Thoracic aorta (tissue), 2 donors: ENCODE measurements around the gene DNAJC1. TPM values are rescaled to one million over a fixed set of nuclear protein-coding genes. Genes with fewer than 3 reads are reported as not detected.

Experiments used
- ATAC-seq: fragments of 150-250 bp; one replicate; pipeline ENCODE4 v1.8.0; 2017; ENCODE audit warnings: low read depth; ENCODE audit not compliant: insufficient number of reproducible peaks, low FRiP score
- DNase-seq: peaks from one replicate; pipeline ENCODE4 v3.0.0-alpha.2; 2020; ENCODE audit warnings: low spot score
- H3K27ac ChIP-seq, 2 donors: fragments of 200-600 bp; sonication (generic); 1 replicate in 1 of 2; 2 replicates in 1 of 2; pipeline ENCODE4 v1.5.1; 2016; ENCODE audit warnings: mild to moderate bottlenecking in 2 of 2, moderate library complexity in 2 of 2
- H3K27me3 ChIP-seq: fragments of 200-600 bp; sonication (generic); replicated peaks from 2 replicates; pipeline ENCODE4 v1.6.0; 2016; ENCODE audit warnings: mild to moderate bottlenecking; ENCODE audit not compliant: insufficient read depth
- H3K36me3 ChIP-seq: fragments of 200-600 bp; sonication (generic); one replicate; pipeline ENCODE4 v1.5.1; 2016
- H3K4me1 ChIP-seq, 2 donors: fragments of 200-600 bp; sonication (generic); 1 replicate in 1 of 2; 2 replicates in 1 of 2; pipeline versions ENCODE4 v1.5.1 to v1.6.0; 2016; ENCODE audit warnings: low read depth in 2 of 2, mild to moderate bottlenecking in 1 of 2; ENCODE audit not compliant: control insufficient read depth in 1 of 2
- H3K4me3 ChIP-seq: fragments of 200-600 bp; sonication (generic); 2 replicates; pipeline ENCODE4 v1.5.1; 2016; ENCODE audit warnings: mild to moderate bottlenecking
- H3K9me3 ChIP-seq: fragments of 200-600 bp; sonication (generic); 2 replicates; pipeline ENCODE4 v1.5.1; 2016
- total RNA-seq, 2 donors: library from RNA; depleted of rRNA; stranded (reverse); fragments of >200 nt; gene quantifications; one replicate each; pipeline versions ENCODE4 v1.1.0 to v1.2.3, GENCODE V29; 2016
- TF ChIP-seq, protein P1 (sequence below): fragments of 200-600 bp; sonication (generic); IDR thresholded peaks from one replicate; pipeline ENCODE4 v1.5.1; 2019; ENCODE audit warnings: antibody characterized with exemption

DNAJC1 gene
- total RNA-seq, 2 donors from 2014 or later, result 63.1 to 156 TPM

DNA sequence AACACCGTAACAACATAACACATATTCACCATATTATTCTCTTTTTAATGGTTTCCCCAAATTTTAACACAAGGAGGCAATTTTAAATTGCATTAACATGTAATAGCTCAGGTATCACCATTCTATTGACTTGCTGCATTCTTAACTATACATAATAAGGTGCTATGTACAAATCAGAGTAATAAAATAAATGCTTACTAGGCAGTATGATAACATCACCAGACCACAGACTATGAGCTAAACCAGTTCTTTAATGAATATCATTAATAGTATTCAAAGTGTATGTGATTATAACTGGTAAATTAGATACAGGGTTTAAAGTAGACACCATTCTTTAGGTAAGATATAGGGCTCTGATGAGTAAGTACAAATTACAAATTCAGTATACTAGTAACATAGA, 226.6 kb downstream of the DNAJC1 start:
- H3K4me3 ChIP-seq, result no peak overlapping the region
- TF ChIP-seq, protein P1, sequence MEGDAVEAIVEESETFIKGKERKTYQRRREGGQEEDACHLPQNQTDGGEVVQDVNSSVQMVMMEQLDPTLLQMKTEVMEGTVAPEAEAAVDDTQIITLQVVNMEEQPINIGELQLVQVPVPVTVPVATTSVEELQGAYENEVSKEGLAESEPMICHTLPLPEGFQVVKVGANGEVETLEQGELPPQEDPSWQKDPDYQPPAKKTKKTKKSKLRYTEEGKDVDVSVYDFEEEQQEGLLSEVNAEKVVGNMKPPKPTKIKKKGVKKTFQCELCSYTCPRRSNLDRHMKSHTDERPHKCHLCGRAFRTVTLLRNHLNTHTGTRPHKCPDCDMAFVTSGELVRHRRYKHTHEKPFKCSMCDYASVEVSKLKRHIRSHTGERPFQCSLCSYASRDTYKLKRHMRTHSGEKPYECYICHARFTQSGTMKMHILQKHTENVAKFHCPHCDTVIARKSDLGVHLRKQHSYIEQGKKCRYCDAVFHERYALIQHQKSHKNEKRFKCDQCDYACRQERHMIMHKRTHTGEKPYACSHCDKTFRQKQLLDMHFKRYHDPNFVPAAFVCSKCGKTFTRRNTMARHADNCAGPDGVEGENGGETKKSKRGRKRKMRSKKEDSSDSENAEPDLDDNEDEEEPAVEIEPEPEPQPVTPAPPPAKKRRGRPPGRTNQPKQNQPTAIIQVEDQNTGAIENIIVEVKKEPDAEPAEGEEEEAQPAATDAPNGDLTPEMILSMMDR, result no peak
- H3K9me3 ChIP-seq, result no peaks in the 10 kb centered on the region
- H3K27me3 ChIP-seq, result no peaks in the 10 kb centered on the region
- no peak for DNase-seq
- H3K36me3 ChIP-seq, result no peaks in the 10 kb centered on the region
- no peaks in the 10 kb centered on the region for H3K4me1 ChIP-seq
- no peak overlapping the region for H3K27ac ChIP-seq
- ATAC-seq, result no peak

DNA sequence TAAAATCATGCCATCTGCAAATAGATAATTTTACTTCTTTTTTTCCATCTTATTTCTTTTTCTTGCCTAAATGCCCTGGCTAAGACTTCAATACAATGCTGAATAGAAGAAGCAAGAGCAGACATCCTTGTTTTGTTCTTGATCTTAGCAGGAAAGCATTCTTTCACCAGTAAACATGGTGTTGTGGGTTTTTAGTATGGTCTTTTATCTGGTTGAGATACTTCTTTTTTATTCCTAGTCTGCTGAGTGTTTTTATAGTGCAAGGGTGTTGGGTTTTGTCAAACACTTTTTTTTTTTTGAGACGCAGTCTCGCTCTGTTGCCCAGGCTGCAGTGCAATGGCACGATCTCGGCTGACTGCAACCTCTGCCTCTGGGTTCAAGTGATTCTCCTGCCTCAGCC, 232.3 kb downstream of the DNAJC1 start:
- no peaks in the 10 kb centered on the region for H3K9me3 ChIP-seq
- no peak for DNase-seq
- no peaks in the 10 kb centered on the region for H3K27me3 ChIP-seq
- ATAC-seq, result no peak
- TF ChIP-seq, protein P1, result no peak
- no peak overlapping the region for H3K27ac ChIP-seq
- no peaks in the 10 kb centered on the region for H3K4me1 ChIP-seq
- H3K4me3 ChIP-seq, result no peak overlapping the region
- no peaks in the 10 kb centered on the region for H3K36me3 ChIP-seq

DNA sequence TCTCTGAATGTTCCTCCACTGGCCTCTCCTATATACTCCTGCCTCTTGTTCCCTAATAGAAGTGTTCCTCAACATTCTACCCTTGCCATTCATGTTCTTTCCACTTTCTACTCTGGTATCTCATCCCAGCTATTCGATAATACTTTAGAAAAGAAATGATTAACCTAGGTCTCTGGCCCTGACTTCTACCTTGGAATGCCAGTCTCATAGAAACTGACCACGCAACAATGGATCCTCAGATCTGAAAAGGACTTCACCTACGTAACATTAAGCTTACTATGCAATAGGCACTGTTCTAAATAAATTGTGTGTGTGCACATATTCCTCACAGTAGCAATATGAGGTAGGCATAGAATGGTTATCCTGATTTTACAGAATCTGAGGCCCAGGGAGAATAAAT, 234.5 kb downstream of the DNAJC1 start:
- H3K36me3 ChIP-seq, result no peaks in the 10 kb centered on the region
- no peak overlapping the region for H3K4me3 ChIP-seq
- H3K9me3 ChIP-seq, result no peaks in the 10 kb centered on the region
- ATAC-seq (no peak), DNase-seq (no peak)
- no peaks in the 10 kb centered on the region for H3K4me1 ChIP-seq
- TF ChIP-seq, protein P1, result no peak
- H3K27me3 ChIP-seq, result no peaks in the 10 kb centered on the region
- H3K27ac ChIP-seq, result no peak overlapping the region

DNA sequence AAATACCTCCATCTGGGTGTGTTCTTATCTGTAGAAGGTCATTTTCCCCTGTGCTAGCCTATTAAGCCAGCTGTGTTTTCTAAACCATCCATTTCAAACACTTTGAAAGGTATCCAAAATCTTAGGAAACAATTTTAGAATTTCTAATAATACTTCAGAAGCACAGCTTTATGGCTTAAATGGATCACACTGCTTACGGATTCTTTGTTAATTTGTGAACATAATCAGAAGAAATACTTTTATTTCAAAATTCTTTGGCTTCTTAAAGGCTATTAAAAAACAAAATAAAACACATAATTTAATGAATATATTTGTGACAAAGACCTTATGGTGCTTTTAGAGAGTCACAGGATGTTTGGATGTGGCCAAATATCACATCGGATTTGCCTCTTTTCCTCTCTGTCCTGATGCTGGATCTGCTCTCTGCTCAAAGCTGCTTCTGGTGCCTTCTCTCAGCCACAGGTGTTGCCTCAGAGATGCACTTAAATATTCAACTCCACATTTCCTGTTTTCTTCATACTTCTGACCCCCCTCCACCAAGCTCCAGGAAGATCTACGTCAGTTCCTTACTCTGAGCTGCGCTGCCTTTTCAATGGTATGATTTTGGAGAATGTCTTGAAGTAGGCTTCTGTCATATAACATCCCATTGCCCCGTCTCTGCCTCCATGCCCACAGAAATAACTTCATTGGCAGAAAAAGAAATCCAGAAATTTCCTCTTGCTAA, 238.9 kb downstream of the DNAJC1 start:
- ATAC-seq, result no peak
- DNase-seq, result no peak
- Histone ChIP-seq H3K4me3 (no peak overlapping the region), H3K9me3 (no peaks in the 10 kb centered on the region), H3K4me1 (no peaks in the 10 kb centered on the region), H3K27ac (no peak overlapping the region), H3K36me3 (no peaks in the 10 kb centered on the region), H3K27me3 (no peaks in the 10 kb centered on the region)
- TF ChIP-seq, protein P1, result no peak

DNA sequence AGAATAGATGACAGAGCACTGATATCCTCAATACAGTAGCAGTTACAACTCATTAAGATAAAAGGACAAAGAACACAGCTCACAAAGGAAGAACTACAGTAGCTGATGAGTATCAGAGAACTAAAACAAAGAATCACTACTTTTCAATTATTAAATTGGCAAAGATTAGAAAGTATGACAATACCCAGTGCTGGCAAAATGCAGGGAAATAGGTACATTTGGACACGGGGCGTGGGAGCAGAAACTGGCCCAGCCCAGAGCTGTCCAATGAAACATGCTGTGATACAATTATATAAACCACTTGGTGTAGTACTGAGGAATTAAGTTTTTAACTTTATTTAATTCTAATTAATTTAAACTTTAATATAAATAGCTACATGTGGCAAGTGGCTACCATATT, 243.2 kb downstream of the DNAJC1 start:
- H3K4me3 ChIP-seq, result no peak overlapping the region
- DNase-seq (no peak), ATAC-seq (no peak)
- H3K27ac ChIP-seq, result no peak overlapping the region
- H3K27me3 ChIP-seq, result no peaks in the 10 kb centered on the region
- H3K36me3 ChIP-seq, result peaks cover 9% of the 10 kb centered on the region
- H3K9me3 ChIP-seq, result no peaks in the 10 kb centered on the region
- TF ChIP-seq, protein P1, result no peak
- H3K4me1 ChIP-seq, result no peaks in the 10 kb centered on the region
